GM15510 (cell line): Measurements from ENCODE around the gene GRK6.
A peak's percentile ranks its signal among the peaks of the same experiment; 100 is the strongest.

Source experiments
- POLR2A ChIP-seq: IDR thresholded peaks from 3 replicates; pipeline ENCODE4 v1.6.1; 2011; ENCODE audit warnings: borderline replicate concordance; ENCODE audit not compliant: insufficient read length; ENCODE audit errors: extremely low read depth

Gene GRK6

DNA sequence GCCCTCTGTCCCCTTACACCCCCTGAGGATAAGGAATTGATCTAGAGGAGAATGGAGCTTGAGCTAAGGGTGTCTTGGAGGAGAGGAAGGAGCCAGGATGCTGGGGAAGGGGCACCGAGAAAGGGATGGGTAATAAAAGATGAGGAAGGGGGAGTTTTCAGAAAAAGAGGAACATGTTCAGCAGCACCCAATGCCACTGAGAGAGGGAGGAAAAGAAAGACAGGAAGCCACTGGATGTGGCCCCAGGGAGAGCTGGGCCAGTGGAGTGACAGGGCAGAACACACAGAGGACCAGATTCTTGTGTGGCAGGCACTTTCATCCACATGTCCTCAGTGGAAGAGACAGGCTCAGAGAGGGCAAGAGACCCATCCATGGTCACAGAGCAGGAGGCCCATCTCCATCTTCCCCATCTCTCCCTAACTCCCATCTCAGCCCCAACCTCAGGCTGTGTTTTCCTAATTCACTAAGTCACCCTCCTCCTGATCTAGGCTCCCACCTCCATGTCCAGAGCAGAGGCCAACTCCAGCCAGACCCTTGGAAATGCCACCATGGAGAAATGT is 33.2 kb upstream of the GRK6 start:
- TF ChIP-seq POLR2A = no peak

GRCh38 chr5:177393990-177394389 is 32.5 kb upstream of the GRK6 start:
- no peak for TF ChIP-seq POLR2A

DNA sequence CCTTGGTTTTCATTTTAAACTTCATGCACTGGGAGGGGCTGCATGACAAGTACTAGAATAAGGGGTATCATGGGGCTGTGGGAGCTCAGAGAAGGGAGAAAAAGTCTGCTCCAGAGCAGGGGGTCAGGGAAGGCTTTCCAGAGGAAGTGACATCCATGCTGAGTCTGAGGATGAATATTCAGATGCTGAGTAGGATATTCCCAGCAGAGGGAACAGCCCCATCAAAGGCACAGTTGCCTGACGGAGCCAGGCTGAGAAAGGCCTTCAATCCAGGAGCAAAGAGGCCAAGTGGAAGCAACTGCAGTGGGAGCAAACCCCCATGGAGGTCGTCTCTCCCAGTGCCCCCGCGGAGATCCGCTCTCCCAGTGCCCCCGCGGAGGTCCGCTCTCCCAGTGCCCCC is 30.4 kb upstream of the GRK6 start:
- no peak for TF ChIP-seq POLR2A

DNA sequence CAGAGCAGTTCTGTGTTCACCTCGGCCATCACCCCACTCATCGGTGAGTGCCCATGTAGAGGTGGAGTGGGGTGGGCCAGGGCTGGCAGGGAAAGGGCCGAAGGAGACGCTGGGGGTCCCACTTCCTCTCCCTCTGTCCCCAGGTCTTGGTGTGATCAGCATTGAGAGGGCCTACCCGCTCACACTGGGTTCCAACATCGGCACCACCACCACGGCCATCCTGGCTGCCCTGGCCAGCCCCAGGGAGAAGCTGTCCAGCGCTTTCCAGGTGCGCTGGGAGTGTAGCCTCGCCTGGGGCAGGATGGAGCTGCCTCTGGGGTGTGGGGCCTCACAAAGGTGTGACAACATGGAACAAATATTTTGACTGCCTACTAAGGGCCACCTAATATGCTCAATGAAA is 29.7 kb upstream of the GRK6 start:
- no peak for TF ChIP-seq POLR2A

GRCh38 chr5:177397875-177398390 is 28.5 kb upstream of the GRK6 start:
- TF ChIP-seq POLR2A = no peak

GRCh38 chr5:177399997-177400868 is 26.2 kb upstream of the GRK6 start, which contains the start of gene PFN3:
Gene PFN3, minus strand, starts transcription at chr5:177400661. Its CDS starts 85 bp downstream, at chr5:177400576.
- no peak for TF ChIP-seq POLR2A

DNA sequence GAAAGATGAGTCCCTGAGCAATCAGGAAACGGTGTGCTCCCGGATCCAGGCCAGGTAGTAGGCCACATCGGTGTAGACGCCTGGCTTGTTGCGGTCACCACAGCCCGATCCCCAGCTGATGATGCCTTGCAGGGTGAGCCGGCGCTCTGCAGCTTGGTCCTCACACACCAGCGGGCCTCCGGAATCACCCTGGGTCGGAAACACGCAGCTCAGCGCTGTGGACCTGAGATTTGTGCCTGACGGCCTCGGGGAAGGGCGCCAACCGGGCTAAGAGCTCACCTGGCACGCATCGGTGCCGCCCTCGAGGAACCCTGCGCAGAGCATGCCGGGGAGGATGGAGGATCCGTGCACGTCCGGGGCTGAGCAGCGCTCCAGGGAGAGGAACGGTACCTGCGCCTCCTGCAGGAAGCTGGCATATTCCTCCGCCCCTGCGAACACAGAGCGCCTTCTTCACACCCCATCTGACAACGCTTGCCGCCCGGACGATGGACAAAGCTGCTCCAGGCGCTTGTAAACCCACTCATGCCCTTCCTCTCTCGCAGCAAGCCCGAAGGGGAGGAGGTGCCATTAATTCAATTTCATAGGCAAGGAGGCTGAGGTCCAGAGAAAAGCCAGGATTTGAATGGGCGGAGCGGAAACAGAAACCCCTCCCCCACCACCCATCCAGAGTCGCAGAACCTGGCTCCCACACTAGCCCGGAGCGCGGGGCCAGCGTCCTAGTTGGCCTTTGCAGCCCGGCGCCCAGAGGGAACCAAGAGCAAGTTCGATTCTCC is 24.0 kb upstream of the GRK6 start:
- no peak for TF ChIP-seq POLR2A

- no peak for TF ChIP-seq POLR2A
Measured at GRCh38 chr5:177403102-177403791, 23.2 kb upstream of the GRK6 start.

- TF ChIP-seq POLR2A = peak; percentile 33
Measured at GRCh38 chr5:177403792-177404640, 22.5 kb upstream of the GRK6 start.

- no peak for TF ChIP-seq POLR2A
Measured at GRCh38 chr5:177404641-177405179, 21.8 kb upstream of the GRK6 start.

GRCh38 chr5:177405312-177405711 is 21.2 kb upstream of the GRK6 start:
- no peak for TF ChIP-seq POLR2A

GRCh38 chr5:177405805-177406204 is 20.7 kb upstream of the GRK6 start:
- no peak for TF ChIP-seq POLR2A

DNA sequence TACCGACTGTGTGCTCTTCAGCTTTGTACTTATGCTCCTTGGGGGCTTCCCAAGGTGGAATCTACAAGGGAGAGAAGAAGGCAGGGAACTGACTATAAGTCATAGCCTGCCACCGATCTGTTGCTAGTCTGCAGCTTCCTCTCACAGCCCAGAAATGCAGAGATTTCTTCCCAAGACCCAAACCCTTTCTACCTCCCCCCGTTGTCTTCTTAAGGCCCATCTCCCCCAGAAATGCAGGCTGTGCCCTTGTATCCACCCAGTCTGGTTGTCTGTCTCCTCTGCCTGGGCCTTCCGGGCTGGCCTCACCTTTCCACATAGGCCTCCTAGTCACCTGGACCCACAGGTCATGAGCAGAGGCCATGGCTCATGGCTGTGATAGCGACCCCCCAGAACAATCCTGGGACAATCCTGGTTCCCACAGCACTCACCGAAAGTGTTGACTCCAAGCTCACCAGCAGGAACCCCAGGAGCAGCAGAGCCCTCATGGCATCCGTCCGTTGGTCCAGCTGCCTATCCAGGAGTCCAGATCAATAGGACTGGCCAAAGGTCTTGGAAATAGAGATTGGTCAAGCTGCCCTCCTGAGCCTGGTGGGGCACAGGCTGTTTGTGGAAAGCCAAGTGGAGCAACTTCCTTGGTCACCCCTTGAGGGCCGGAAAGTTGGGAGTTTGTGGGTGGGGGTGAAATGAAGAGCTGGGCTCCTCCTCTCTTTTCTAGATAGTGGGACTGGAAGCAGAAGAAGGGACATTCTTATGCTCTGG is 17.3 kb upstream of the GRK6 start, which contains the start of gene F12:
TSS of gene F12 (minus strand) at position 522 of the 759 bp plus-strand sequence. CDS start at position 485, 37 bp downstream.
- TF ChIP-seq POLR2A = no peak
